HEK293 (cell line): ENCODE results near the gene LIMK2.
A peak's percentile ranks its signal among the peaks of the same experiment; 100 is the strongest.

Experiments used
- BCL6B ChIP-seq: fragments of 450-650 bp; formaldehyde crosslinking; IDR thresholded peaks from 2 replicates; pipeline ENCODE4 v1.5.1; 2017; ENCODE audit warnings: missing biosample characterization, missing genetic modification characterization
- HOXA7 ChIP-seq: sonication (generic); formaldehyde crosslinking; IDR thresholded peaks from 2 replicates; pipeline ENCODE4 v1.8.1; 2022; ENCODE audit warnings: missing genetic modification reagents, borderline replicate concordance
- MEIS1 ChIP-seq: sonication (generic); formaldehyde crosslinking; IDR thresholded peaks from 2 replicates; pipeline ENCODE4 v1.8.1; 2022; ENCODE audit warnings: missing genetic modification reagents, mild to moderate bottlenecking, borderline replicate concordance
- MYNN ChIP-seq: fragments of 450-650 bp; formaldehyde crosslinking; IDR thresholded peaks from 2 replicates; pipeline ENCODE4 v1.5.1; 2016; ENCODE audit warnings: missing biosample characterization, missing genetic modification characterization, borderline replicate concordance
- MZF1 ChIP-seq: fragments of 450-650 bp; formaldehyde crosslinking; IDR thresholded peaks from 2 replicates; pipeline ENCODE4 v1.5.1; 2017; ENCODE audit warnings: missing biosample characterization, missing genetic modification characterization, borderline replicate concordance
- PRDM10 ChIP-seq: fragments of 450-650 bp; formaldehyde crosslinking; IDR thresholded peaks from 2 replicates; pipeline ENCODE4 v1.5.1; 2016; ENCODE audit warnings: missing biosample characterization, missing genetic modification characterization
- REPIN1 ChIP-seq: fragments of 450-650 bp; formaldehyde crosslinking; IDR thresholded peaks from 2 replicates; pipeline ENCODE4 v1.5.1; 2017; ENCODE audit warnings: missing biosample characterization, missing genetic modification characterization, low read depth
- REST ChIP-seq: fragments of 450-650 bp; formaldehyde crosslinking; IDR thresholded peaks from 2 replicates; pipeline ENCODE4 v1.5.1; 2016; ENCODE audit warnings: missing biosample characterization, missing genetic modification characterization
- SCRT1 ChIP-seq: fragments of 450-650 bp; formaldehyde crosslinking; IDR thresholded peaks from 2 replicates; pipeline ENCODE4 v1.5.1; 2016; ENCODE audit warnings: missing biosample characterization, missing genetic modification characterization, borderline replicate concordance
- SCRT2 ChIP-seq: fragments of 450-650 bp; formaldehyde crosslinking; IDR thresholded peaks from 2 replicates; pipeline ENCODE4 v1.5.1; 2016; ENCODE audit warnings: missing biosample characterization, missing genetic modification characterization
- SP3 ChIP-seq: fragments of 450-650 bp; formaldehyde crosslinking; IDR thresholded peaks from 2 replicates; pipeline ENCODE4 v1.5.1; 2016; ENCODE audit warnings: missing biosample characterization, missing genetic modification characterization
- ZBTB26 ChIP-seq: fragments of 450-650 bp; formaldehyde crosslinking; optimal IDR thresholded peaks from 2 replicates; pipeline ENCODE3; 2016; ENCODE audit warnings: missing biosample characterization, mild to moderate bottlenecking, missing genetic modification characterization
- ZNF114 ChIP-seq: fragments of 450-650 bp; formaldehyde crosslinking; IDR thresholded peaks from 2 replicates; pipeline ENCODE4 v1.5.0; 2017; ENCODE audit warnings: missing biosample characterization, missing genetic modification characterization
- ZNF16 ChIP-seq: fragments of 450-650 bp; formaldehyde crosslinking; IDR thresholded peaks from 2 replicates; pipeline ENCODE4 v1.5.1; 2016; ENCODE audit warnings: low read depth, missing biosample characterization, missing genetic modification characterization
- ZNF2 ChIP-seq: fragments of 450-650 bp; formaldehyde crosslinking; IDR thresholded peaks from 2 replicates; pipeline ENCODE4 v1.5.1; 2016; ENCODE audit warnings: missing biosample characterization, missing genetic modification characterization
- ZNF302 ChIP-seq: fragments of 450-650 bp; formaldehyde crosslinking; IDR thresholded peaks from 2 replicates; pipeline ENCODE4 v1.5.1; 2016; ENCODE audit warnings: missing biosample characterization, missing genetic modification characterization, low read depth
- ZNF311 ChIP-seq: fragments of 450-650 bp; formaldehyde crosslinking; IDR thresholded peaks from 2 replicates; pipeline ENCODE4 v1.5.1; 2017; ENCODE audit warnings: missing biosample characterization, missing genetic modification characterization, borderline replicate concordance
- ZNF398 ChIP-seq: fragments of 450-650 bp; formaldehyde crosslinking; IDR thresholded peaks from 2 replicates; pipeline ENCODE4 v1.5.1; 2017; ENCODE audit warnings: missing biosample characterization, missing genetic modification characterization
- ZNF473 ChIP-seq: fragments of 450-650 bp; formaldehyde crosslinking; IDR thresholded peaks from 2 replicates; pipeline ENCODE4 v1.5.1; 2017; ENCODE audit warnings: missing biosample characterization, missing genetic modification characterization
- ZNF488 ChIP-seq: fragments of 450-650 bp; formaldehyde crosslinking; IDR thresholded peaks from 2 replicates; pipeline ENCODE4 v1.5.1; 2016; ENCODE audit warnings: missing biosample characterization, missing genetic modification characterization
- ZNF513 ChIP-seq: fragments of 450-650 bp; IDR thresholded peaks from 2 replicates; pipeline ENCODE4 v1.5.1; 2018; ENCODE audit warnings: missing biosample characterization, missing genetic modification characterization
- ZNF560 ChIP-seq: fragments of 450-650 bp; formaldehyde crosslinking; IDR thresholded peaks from 2 replicates; pipeline ENCODE4 v1.5.1; 2017; ENCODE audit warnings: missing biosample characterization, missing genetic modification characterization, borderline replicate concordance
- ZNF658 ChIP-seq: fragments of 450-650 bp; formaldehyde crosslinking; IDR thresholded peaks from 2 replicates; pipeline ENCODE4; 2016; ENCODE audit warnings: missing biosample characterization, missing genetic modification characterization
- ZNF747 ChIP-seq: fragments of 450-650 bp; formaldehyde crosslinking; IDR thresholded peaks from 2 replicates; pipeline ENCODE4 v1.5.1; 2016; ENCODE audit warnings: missing biosample characterization, missing genetic modification characterization

LIMK2 gene

GRCh38 chr22:31290494-31291471 is 78.7 kb downstream of the LIMK2 start (continued):
- TF ChIP-seq ZNF398 (tag by site-specific recombination) (no peak), HOXA7 (no peak), REST (tag by site-specific recombination) (0 out of 2 replicates have a peak, but pooled peaks have one; percentile 22), SCRT1 (no peak), ZNF114 (tag by site-specific recombination) (no peak), MYNN (tag by site-specific recombination) (no peak), BCL6B (tag by site-specific recombination) (no peak), ZNF16 (tag by site-specific recombination) (no peak), ZNF488 (no peak), ZNF513 (no peak), ZNF311 (tag by site-specific recombination) (no peak), SP3 (tag by site-specific recombination) (no peak; the same call in none of the 2 replicates), SCRT2 (tag by site-specific recombination) (no peak), PRDM10 (tag by site-specific recombination) (no peak), ZNF302 (tag by site-specific recombination) (no peak), ZNF747 (no peak), ZNF560 (tag by site-specific recombination) (no peak), REPIN1 (no peak), MEIS1 (CRISPR knock-in tag) (no peak), ZNF658 (tag by site-specific recombination) (no peak), ZNF2 (tag by site-specific recombination) (no peak), MZF1 (no peak), ZNF473 (tag by site-specific recombination) (no peak), ZBTB26 (tag by site-specific recombination) (peak; percentile 96)
